ENCODE results near the gene RFX7.
"Not testable (repeated sequence)": the region's sequence is repeated elsewhere in the genome, so short reads cannot be mapped to it uniquely, and the experiment has no call there.

RFX7 gene

DNA sequence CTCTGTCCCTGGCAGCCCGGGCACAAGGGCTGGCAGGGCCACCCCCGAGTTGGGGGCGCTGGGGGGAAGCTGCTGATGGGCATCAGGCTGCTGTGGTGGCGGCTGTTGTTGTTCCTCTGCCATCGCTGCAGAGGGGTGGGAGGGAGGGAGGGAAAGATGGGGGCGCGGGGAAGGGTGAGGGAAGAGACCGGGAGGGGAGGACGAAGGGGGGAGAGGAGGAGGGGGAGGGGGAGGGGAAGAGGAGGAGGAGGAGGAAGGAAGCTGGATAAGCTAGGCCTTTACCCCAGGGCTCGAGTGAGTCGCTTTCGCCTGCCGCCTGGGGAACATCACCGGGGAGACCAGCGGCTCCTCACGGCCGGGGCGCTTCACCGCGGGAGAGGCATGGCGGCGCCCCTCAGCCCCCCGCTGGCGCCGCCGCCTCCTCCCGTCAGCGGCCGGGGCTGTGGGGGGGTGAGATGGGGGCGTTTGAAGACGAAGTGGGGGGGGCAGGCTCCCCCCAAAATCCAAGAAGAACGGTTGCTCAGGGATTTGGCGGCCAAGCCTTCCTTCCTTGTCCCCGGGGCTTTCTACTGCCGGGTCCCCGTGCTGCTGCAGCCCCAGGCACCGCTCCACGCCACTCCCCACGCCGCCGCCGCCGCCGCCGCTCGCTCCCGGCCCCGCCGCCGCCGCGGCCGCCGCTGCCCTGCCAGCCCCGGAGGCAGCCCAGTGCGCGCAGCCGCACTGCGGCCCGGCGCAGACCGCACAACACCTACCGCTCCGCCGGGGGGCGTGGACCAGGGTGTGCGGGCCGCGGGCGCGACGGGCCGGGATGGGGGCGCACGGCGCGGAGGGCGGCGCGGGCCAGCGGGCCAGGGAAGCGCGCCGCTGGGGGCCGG, at the start of gene RFX7:
TSS of gene RFX7 (minus strand) at position 717 of the 875 bp plus-strand sequence. CDS start at position 123, 594 bp downstream.
- DNase-seq: peak; percentile 38

DNA sequence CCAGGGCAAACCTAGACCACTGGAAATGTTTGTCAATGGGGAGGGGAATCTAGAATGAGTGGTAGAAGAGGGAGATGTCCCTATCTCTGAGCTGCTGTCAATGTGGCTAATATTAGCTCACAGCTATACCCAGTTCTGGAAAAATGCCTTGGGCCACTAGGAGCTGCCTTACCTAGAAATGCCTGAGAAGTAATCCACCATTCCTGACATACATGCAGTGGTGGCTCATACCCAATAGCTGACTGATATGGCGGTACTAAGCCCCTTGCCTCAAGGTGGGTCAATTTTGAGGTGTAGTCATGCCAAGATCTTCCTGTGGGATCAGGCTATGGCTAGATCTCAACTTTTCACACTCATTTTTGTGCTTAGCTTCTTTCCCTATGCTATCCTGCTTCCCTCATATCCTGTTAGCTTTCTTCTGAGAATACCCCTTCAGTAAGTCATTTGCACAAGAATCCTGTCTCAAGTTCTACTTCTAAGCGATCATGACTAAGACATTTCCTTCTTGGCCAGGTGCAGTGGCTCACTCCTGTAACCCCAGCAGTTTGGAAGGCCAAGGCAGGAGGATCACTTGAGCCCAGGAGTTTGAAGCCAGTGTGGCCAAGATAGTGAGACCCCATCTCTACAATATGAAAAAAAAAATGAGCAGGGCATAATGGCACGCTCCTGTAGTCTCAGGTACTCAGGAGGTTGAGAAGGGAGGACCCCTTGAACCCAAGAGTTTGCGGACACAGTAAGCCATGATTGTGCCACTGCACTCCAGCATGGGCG, 49.1 kb upstream of the RFX7 start:
- no peak for DNase-seq

DNA sequence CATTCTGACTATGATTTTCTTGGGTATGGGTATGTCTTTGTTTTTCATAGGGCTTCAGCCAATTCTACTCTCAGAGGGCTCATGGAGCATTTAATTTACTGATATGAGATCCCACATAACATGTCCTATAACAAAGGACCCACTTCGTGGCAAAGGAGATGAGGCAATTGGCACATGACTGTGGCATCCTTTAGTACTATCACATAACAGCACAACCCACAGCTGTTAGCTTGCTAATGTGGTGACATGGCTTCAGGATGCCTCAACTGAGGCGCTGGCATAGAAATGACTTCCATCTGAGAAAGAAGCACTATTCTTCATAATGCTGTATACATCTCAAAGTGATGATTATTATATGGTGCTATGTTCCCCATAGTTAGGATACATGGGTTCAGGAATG, 48.1 kb upstream of the RFX7 start:
- no peak for DNase-seq

DNA sequence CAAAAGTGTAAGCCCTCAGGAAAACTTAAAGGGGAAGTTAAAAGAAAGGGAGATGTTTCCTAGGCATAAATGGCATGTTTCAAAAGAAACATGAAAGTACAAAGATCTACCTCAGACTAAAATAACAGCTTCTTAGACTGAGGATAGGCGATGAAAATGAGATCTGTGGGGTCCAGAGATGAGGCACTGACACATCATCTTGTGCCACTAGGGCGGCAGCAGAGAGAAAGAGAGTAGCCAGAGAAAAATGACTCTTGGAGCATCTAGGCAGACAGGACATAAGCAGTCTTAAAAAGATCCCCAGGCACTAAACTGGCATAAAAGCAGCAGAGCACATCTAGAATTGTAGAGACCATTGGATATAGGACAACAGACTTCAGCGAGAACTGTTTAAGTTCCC, 42.5 kb upstream of the RFX7 start:
- DNase-seq: peak; percentile 31

DNA sequence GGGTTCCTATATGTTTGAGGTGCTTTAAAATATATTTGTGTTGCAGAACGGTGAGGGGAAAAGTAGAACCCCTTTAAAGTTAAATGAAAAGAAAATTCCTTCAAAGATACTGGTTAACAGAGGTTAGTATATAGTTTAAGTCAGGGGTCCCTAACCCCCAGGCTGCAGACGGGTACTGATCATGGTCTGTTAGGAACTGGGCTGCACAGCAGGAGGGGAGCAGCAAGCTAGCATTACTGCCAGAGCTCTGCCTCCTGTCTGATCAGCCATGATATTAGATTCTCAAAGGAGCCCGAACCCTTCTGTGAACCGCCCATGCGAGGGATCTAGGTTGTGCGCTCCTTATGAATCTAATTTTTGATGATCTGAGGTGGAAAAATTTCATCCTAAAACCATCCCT, 37.5 kb upstream of the RFX7 start:
- no peak for DNase-seq

DNA sequence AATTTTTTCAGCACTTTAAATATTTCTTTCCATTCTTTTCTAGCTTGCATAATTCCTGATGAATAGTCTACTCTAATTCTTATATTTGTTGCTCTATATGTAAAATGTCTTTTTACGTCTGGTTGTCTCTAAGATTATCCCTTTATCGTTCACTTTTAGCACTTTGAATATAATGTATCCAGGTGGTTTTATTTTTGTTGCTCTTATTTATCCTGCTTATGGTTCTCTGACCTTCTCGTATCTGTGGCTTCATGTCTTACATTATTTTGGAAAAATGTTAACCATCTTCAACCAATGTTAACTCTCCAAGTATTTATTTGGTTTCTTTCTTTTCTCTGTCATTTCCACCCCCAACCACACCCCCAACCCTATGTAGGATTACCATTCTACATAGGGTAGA, 30.0 kb upstream of the RFX7 start:
- DNase-seq: no peak

DNA sequence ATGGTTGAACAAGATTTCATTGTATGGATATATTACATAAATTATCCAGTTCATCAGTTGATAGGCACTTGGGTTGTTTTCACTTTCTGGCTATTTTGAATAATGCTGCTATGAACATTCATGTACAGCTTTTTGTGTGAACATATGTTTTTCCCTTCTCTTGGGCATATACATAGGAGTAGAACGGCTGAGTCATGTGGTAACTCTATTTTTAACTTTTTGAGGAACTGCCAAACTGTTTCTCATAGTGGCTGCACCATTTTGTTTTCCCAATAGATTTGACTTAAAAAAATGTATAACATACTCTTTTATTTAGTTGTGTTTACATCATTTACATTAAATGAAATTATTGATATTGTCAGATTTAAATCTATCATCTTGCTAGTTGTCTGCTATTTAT, 28.8 kb upstream of the RFX7 start:
- DNase-seq: peak; percentile 80

DNA sequence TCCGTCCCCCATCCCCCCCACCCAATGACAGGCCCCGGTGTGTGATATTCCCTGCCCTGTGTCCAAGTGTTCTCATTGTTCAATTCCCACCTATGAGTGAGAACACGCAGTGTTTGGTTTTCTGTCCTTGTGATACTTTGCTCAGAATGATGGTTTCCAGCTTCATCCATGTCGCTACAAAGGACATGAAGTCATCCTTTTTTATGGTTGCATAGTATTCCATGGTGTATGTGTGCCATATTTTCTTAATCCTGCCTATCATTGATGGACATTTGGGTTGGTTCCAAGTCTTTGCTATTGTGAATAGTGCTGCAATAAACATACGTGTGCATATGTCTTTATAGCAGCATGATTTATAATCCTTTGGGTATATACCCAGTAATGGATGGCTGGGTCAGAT, 22.8 kb upstream of the RFX7 start:
- DNase-seq: not testable (repeated sequence)

DNA sequence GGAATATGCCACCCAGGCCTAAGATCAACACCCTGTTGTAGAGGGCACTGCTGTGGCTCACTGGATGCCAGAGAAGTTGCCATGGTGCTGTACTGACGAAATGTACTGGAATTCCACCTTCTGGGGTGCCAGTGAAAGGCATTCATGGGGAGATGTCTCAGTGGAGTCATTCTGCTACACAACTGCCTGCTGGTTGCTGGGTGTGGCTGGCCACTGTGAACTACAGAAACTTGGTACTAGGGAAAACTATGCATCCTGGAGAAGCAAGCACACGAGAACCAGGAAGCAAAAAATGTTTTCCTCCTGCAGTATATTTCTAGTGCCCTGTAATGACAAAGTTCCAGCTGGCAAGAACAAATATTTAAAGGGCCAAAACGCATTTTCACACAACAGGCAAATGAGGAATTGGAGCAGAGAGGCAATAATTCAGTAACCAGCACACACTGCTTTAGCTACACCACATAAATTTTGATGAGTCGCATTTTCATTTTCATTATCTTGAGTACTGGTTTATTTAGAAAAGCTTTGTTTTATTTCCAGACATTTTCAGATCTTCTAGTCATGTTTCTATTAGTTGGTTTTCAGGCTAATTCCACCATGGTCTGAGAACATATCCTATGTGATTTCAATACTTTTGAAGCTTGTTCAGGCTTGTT, 18.3 kb upstream of the RFX7 start:
- peak; percentile 27 for DNase-seq

DNA sequence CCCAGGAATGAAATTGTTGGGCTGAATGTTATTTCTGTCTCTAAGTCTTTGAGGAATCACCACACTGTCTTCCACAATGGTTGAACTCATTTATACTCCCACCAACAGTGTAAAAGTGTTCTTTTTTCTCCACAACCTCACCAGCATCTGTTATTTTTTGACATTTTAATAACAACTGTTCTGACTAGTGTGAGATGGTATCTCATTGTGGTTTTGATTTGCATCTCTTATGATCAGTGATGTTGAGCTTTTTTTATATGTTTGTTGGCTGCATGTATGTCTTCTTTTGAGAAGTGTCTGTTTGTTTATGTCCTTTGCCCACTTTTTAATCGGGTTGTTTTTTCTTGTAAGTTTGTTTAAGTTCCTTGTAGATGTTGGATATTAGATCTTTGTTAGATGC, 13.6 kb upstream of the RFX7 start:
- not testable (repeated sequence) for DNase-seq

DNA sequence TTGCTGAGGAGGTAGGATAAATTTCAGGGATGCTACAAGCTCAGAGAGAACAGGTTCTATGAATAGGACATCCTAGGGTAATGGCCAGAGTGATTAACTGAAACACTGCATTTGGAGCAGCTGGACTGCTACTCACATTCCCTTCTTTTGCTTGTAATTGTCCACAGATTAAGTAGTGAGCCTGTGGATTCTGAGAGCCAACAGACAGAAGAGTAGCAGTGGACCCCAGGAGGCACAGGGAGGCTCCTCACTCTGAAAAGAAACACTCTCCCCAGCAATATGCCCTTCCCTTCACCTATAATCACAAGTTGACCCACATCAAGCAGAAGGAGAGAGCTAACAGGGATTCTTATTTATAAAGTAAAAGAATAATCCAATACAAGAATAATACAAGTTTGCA, 10.6 kb upstream of the RFX7 start:
- DNase-seq: no peak

DNA sequence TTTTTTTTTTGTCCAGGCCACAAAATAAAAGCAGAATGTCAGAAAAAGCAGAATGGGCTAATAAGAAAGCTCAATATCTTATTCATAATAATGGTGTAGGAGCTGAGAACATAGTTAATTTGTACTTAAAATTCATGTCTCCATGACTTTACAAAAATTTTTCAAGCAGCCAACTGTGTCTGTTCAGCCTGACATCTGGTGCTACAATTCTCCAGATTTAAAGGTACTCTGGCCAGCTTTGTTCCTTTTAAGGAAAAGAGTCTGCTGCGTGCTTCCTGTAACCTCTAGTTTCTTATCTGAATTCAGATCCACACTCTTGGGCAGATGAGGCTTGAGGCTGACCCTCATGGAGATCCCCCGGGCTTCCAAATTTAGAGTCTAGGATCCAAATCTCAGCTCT, 8.7 kb upstream of the RFX7 start:
- no peak for DNase-seq

DNA sequence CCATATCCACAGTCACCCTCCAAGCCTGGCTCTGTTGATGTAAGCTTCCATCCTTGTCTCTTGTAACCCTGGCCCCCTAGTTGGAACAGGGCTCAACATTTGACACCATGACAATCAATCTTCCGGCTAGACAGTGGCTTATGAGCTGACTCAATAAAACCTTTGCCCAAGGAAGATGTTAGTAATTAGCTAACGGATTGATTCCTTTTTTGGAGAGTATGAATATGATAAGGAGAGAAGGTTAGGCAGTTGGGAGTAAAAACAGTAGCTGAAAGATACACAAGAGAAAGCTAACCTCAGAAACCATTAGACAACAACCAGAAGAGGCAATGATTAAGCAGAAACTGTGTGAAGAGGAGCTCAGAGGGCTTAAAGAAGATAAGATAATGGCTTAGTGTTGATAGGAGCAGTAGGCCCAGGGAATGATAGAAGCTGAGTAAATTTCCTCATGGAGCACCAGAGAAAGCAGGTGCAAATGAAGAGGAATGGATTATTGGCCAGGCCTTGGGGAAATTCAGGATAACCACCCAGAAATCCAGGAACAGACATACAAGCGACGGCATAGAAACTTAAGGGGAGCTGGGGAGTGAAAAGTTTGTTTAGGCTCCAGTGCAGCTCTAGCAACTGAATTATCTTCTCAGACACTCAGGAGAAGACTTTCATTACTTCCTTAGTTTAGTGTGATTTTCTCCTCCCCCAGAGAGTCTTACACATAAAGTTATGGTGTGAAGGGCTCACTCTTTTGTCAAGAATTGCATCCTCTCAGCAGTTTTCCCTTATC, 7.8 kb upstream of the RFX7 start:
- no peak for DNase-seq

DNA sequence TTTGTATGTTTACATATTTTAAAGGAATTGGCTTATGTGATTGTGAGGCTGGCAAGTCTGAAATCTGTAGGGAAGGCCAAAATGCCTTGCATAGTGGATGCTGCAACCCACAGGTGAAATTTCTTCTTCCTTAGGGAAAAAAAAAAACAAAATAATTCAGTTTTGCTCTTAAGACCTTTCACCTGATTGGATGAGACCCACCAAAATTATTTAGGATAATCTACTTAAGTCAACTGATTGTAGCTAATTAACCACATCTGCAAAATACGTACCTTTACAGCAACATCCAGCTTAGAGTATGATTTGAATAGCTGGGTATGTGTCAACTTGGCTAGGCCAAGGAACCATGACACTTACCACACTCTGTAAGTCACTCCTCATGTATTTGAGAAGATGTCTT, 6.9 kb upstream of the RFX7 start:
- no peak for DNase-seq

DNA sequence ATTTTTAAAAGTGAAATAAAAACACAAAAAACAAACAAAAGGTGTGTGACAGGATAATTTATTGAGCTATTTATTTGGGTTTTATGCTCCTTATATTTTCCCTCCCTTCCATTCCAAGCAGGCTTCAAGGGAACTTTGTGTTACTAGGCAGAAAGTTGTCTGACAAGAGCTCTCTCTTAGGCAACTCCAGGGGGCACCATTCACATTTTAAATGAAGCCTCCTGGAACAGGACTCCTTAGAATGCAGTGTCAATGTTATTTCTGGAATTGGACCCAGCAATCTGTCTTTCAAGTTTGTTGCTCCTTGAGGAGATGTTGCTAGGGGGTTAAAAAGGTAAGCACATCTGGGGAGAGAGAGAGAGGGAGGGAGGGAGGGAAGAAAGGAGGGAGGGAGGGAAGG, 5.4 kb upstream of the RFX7 start:
- peak; percentile 45 for DNase-seq

DNA sequence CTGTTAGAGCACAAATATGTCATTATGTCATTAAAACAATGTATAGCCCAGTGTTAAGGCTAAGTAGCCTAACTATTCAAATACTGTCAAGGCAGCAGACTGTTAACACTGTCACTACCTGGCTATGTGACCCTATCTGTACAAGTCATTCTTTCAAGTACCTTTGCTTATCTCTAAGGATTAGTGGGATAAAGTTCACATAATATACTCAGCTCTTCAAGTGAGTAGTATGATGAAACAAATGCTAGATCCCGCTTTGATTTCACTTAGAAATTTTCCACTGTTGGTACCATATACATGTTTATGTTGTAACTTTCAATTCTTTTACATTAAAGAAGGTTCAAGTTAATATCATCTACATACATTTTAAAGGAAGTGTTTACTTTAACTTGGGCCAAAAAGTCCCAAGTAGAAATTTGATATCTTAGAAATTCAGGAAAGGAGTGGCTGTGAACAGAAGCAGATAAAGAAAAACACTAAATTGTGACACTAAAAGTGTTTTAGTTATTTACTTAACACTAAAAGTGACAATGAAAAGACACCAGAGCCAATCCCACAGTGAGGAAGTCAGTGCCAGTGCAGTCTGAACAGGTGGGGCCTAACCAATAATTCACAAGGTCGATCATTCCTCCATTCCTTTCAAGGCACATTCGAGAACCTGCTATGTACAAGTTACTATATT, 4.8 kb upstream of the RFX7 start:
- DNase-seq: no peak

DNA sequence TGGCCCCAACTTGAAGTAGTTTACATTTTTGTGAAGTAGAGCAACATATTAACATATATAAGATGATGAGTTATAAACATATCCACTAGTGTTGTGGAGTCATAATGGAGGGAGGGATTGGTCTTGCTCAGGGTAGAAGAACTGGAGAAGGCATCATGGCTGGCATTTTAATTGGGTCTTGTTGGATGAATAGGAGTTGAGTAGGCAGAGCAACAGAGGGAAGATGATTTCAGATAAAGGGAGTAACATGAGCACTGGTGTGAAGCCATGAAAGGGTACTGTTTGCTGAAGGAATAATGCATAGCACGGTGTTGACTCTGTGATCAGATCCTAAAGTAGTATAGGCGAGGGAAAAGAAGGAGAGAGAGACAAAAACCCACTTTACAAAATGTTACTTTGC, 3.6 kb upstream of the RFX7 start:
- DNase-seq: no peak

DNA sequence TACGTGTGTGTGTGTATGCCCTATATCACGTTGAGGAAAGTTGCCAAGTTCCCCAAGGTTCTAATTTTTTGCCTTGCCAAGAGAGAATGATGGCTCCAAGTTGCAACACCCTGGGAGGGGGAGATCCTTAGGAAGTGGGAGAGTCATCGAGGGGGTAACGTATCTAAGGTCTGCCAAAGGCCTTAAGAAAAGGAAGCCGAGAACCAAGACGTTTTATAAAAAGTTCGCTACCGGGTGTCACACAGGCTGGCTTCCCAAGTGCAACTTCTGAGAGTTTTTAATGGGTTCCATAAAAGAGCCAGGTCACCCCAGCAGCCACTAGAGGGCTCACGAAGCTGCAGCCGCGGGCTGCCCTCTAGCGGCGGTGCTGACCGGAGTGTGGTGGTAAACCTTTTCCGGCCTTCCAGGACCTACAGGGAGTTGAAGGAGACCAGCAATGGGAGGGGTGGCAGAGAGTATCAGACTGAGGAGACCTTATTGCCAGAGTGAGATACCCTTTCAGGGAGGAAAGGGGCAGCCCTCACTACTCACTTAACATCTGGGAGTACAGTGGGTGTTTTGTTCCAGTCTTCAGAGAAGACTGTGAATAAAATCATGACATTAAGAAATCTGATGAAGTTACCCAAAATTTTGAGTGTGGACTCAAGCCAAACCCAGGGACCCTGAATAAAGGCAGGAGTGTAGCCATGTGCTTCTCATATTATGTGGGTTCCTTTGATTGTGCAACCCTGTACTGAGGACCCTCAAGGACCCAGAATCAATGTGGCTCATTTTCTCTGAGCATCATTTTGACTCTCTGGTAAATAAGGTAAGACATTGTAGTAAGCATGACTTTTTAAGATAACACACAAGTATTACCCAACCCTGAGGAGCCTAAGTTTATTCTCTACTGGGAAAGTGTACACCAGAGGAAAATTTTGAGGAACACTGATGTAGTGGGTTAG, 2.5 kb upstream of the RFX7 start:
- DNase-seq: peak; percentile 94

DNA sequence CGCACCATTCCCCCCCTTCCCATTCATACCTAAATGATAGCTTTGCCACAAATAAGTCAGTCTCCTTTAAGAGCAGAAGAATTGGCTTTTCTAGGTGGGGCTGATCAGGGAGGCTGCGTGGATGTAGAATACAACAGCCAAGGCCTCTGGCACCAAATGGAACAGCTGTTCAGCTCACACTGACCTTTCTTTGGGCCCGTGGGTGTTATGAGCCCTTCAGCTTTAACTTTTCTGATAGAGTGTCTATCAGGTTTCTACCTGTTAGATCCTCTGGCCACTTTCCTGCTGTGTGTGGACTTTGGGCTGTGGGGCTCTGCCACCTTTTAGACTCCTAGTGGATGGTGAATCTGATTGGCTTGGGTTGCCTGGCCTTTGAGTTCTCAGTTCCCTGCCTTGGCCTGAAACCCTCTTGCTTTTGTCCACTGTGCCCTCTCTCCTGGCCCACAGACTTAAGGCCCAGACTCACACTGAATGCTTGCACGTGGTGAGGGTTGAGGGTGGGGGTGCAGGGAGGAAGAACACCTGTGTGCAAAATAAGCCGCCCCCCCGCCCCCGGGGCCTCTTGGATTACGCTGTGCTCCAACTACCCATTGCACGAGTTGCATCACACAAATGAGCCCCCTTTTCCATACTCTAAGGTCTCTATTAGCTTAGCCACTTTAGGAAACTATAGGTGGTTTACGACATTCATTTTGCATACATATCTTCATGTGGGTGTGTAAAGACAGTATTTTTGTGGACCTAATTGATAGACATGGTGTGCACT, 1.3 kb upstream of the RFX7 start:
- DNase-seq: no peak

Measured in MV-4-11 (cell line).